OCI-LY3 (cell line): ENCODE measurements around the gene AGAP1.

Experiments
- H2AFZ ChIP-seq: fragments of 200-600, 300-600 bp; shearing (Covaris generic); 2 replicates; pipeline ENCODE4 v1.6.0; 2014; ENCODE audit warnings: antibody characterized with exemption, low read depth, low read length
- H3K27ac ChIP-seq: fragments of 200-600, 300-600 bp; sonication (generic); 2 replicates; pipeline ENCODE4 v1.5.1; 2014; ENCODE audit warnings: mild to moderate bottlenecking, low read length, moderate library complexity, mixed read lengths
- H3K27me3 ChIP-seq: fragments of 200-600, 300-600 bp; sonication (generic); 2 replicates; pipeline ENCODE4 v1.6.1; 2014; ENCODE audit warnings: low read depth, low read length, mixed read lengths
- H3K36me3 ChIP-seq: fragments of 200-600, 300-600 bp; sonication (generic); replicated peaks from 2 replicates; pipeline ENCODE3; 2014; ENCODE audit warnings: low read depth, low read length, mixed read lengths
- H3K4me1 ChIP-seq: fragments of 300-600, 200-600 bp; sonication (generic); 2 replicates; pipeline ENCODE4 v1.6.1; 2014; ENCODE audit warnings: low read length, mixed read lengths
- H3K4me2 ChIP-seq: fragments of 200-600, 300-600 bp; sonication (generic); 2 replicates; pipeline ENCODE4 v1.6.1; 2014; ENCODE audit warnings: low read length, mixed read lengths
- H3K4me3 ChIP-seq: fragments of 300-600, 200-600 bp; sonication (generic); 2 replicates; pipeline ENCODE4 v1.5.1; 2014; ENCODE audit warnings: antibody characterized with exemption, mild to moderate bottlenecking, low read length, moderate library complexity
- H3K79me2 ChIP-seq: fragments of 300-600, 200-600 bp; shearing (Covaris generic); 2 replicates; pipeline ENCODE4 v1.6.1; 2014; ENCODE audit warnings: mild to moderate bottlenecking, low read length, mixed read lengths
- H3K9ac ChIP-seq: fragments of 300-600, 200-600 bp; shearing (Covaris generic); 2 replicates; pipeline ENCODE4 v1.6.0; 2014; ENCODE audit warnings: mild to moderate bottlenecking, low read length, moderate library complexity
- H3K9me3 ChIP-seq: fragments of 200-600, 300-600 bp; shearing (Covaris generic); 2 replicates; pipeline ENCODE4 v1.6.1; 2014; ENCODE audit warnings: low read length, mixed read lengths; ENCODE audit not compliant: insufficient read depth
- H4K20me1 ChIP-seq: fragments of 200-600, 300-600 bp; sonication (generic); 2 replicates; pipeline ENCODE4 v1.6.1; 2016; ENCODE audit warnings: low read length, mixed read lengths; ENCODE audit not compliant: insufficient read depth
- EZH2phosphoT487 ChIP-seq: fragments of 200-600 bp; shearing (Covaris generic); IDR thresholded peaks from 2 replicates; pipeline ENCODE4 v1.6.1; 2018; ENCODE audit warnings: antibody characterized with exemption, mixed run types, low read depth
- TF ChIP-seq, protein P1 (sequence below): fragments of 200-600, 300-600 bp; sonication (generic); IDR thresholded peaks from 2 replicates; pipeline ENCODE4 v1.5.1; 2014; ENCODE audit warnings: antibody characterized with exemption, low read length, low read depth

The AGAP1 gene

DNA sequence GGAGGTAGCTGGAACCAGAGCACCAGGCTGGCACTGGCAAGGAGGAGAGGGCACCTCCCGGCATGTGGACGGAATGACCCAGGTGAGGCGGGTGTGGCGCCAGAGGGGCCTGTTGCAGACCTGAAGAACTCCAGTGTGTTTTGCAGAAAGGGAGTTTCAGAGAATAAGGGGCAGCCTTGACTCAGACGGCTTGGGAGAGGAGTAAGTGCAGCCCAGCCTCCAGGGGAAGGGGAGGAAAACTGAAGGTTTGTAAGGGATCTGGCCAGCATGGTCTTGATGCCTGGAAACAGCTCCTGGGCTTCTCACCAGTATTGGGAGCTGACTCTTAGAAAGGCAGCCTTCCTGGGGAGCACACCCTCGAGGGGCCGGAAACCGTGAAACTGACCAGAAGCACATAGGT, 101.1 kb downstream of the AGAP1 start:
- Histone ChIP-seq H3K4me1 (no peaks in the 10 kb centered on the region), H4K20me1 (no peaks in the 10 kb centered on the region), H3K4me2 (no peak overlapping the region), H3K4me3 (no peak overlapping the region), H3K79me2 (no peaks in the 10 kb centered on the region), H3K9me3 (no peaks in the 10 kb centered on the region), H3K9ac (no peak overlapping the region), H3K27me3 (no peaks in the 10 kb centered on the region), H3K36me3 (no peaks in the 10 kb centered on the region), H2AFZ (no peak overlapping the region), H3K27ac (no peak overlapping the region)
- TF ChIP-seq, protein P1, sequence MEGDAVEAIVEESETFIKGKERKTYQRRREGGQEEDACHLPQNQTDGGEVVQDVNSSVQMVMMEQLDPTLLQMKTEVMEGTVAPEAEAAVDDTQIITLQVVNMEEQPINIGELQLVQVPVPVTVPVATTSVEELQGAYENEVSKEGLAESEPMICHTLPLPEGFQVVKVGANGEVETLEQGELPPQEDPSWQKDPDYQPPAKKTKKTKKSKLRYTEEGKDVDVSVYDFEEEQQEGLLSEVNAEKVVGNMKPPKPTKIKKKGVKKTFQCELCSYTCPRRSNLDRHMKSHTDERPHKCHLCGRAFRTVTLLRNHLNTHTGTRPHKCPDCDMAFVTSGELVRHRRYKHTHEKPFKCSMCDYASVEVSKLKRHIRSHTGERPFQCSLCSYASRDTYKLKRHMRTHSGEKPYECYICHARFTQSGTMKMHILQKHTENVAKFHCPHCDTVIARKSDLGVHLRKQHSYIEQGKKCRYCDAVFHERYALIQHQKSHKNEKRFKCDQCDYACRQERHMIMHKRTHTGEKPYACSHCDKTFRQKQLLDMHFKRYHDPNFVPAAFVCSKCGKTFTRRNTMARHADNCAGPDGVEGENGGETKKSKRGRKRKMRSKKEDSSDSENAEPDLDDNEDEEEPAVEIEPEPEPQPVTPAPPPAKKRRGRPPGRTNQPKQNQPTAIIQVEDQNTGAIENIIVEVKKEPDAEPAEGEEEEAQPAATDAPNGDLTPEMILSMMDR = no peak
- no peak for TF ChIP-seq EZH2phosphoT487

DNA sequence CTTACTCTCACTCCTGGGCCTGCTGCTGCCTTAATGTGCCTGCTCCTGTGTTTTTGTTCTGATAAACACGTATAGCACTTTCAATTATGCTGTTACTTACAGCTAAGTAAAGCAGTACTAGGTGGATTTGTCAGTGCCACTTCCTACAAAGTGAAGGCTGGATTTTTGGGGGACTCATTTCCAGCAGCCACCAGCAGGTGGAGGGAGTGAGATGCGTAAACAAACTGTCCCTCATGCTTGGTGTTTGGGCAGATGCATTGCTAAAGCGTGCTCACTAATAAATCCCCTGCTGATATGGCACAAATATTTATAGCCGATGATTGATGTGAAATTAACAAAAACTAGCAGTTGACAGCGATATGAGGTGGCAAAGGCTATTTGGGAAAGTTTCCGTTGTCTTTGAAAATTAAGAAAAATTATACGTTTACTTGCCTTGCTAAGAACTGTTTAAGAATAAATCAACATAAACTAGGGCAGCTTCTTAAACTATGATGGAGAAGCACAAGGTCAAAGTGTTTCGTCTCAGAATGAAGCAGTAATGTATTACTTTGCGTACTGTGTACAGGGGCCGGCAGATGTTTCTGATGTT, 101.7 kb downstream of the AGAP1 start:
- H3K27me3 ChIP-seq = no peaks in the 10 kb centered on the region
- H3K9me3 ChIP-seq = no peaks in the 10 kb centered on the region
- H3K4me1 ChIP-seq = no peaks in the 10 kb centered on the region
- H3K4me2 ChIP-seq = no peak overlapping the region
- H3K27ac ChIP-seq = no peak overlapping the region
- no peak for TF ChIP-seq EZH2phosphoT487
- TF ChIP-seq, protein P1 = peak; percentile 49
- no peak overlapping the region for H2AFZ ChIP-seq
- no peaks in the 10 kb centered on the region for H4K20me1 ChIP-seq
- no peak overlapping the region for H3K9ac ChIP-seq
- H3K36me3 ChIP-seq = no peaks in the 10 kb centered on the region
- no peaks in the 10 kb centered on the region for H3K79me2 ChIP-seq
- H3K4me3 ChIP-seq = no peak overlapping the region

DNA sequence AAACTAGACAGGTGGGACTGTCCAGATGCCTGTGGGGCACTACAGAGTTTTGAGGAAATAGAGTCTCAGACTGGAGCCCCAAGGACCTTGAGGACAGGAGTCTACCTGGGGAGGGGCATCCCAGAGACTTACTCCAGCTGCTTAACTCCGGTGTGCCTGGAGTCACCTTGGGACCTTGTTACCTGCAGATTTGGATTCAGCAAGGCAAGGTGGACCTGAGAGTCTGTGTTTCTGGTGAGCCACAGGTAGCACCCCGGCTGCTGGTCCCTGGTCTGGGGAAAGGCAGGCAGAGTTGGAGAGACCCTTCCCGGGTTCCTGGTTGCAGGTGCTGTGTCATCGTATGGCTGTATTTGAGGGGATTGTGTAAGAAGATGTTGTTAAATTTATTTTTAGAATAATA, 102.4 kb downstream of the AGAP1 start:
- Histone ChIP-seq H3K79me2 (no peaks in the 10 kb centered on the region), H4K20me1 (no peaks in the 10 kb centered on the region), H3K9ac (no peak overlapping the region), H3K4me3 (no peak overlapping the region), H3K4me2 (no peak overlapping the region), H3K9me3 (no peaks in the 10 kb centered on the region), H3K36me3 (no peaks in the 10 kb centered on the region), H3K27ac (no peak overlapping the region), H2AFZ (no peak overlapping the region), H3K4me1 (no peaks in the 10 kb centered on the region), H3K27me3 (no peaks in the 10 kb centered on the region)
- TF ChIP-seq, protein P1 = no peak
- no peak for TF ChIP-seq EZH2phosphoT487

DNA sequence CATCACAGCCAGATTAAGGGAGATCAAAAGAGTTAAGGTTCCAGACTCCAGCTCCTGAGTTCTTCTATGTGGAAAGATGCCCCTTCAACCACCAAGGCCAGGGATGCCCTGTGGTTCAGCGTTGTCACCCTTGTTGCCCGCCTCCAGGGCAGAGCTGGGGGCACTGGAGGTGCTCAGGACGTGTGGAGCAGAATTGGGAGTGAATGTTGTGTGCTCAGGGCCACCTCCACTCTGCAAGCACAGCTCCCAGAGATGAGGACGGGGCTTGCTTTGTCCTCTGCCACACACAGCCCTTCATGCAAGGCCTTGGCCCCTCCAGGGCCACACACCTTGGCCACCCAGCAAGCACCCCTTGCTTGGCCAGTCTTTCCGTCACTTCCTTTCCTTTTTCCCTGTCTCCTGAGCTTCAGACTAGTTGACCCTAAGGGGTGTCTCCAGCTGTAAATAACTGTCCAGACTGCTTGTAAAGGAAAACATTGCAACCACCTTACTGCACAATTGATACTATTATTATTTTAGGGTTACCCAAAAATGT, 103.3 kb downstream of the AGAP1 start:
- H3K27me3 ChIP-seq = no peaks in the 10 kb centered on the region
- H3K4me2 ChIP-seq = no peak overlapping the region
- no peaks in the 10 kb centered on the region for H3K9me3 ChIP-seq
- no peak overlapping the region for H3K4me3 ChIP-seq
- no peaks in the 10 kb centered on the region for H3K79me2 ChIP-seq
- no peaks in the 10 kb centered on the region for H3K36me3 ChIP-seq
- no peak overlapping the region for H2AFZ ChIP-seq
- no peak overlapping the region for H3K9ac ChIP-seq
- H4K20me1 ChIP-seq = no peaks in the 10 kb centered on the region
- TF ChIP-seq EZH2phosphoT487 = no peak
- H3K4me1 ChIP-seq = no peaks in the 10 kb centered on the region
- H3K27ac ChIP-seq = no peak overlapping the region

DNA sequence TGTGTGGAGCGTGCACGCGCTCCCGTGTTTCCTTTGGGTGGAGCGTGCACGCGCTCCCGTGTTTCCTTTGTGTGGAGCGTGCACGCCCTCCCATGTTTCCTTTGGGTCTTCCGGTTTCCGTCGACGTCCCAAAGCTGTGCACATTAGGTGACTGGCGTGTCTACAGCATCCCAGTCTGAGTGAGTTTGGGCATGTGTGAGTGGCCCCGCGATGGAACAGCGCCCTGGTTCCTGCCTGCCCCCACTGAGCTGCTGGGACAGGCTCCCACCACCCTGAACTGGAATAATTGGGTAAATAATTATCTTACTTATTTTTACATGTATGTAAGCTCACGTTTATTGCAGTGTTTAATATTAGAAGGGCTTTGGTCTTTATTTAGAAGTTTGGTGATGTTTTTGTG, 104.2 kb downstream of the AGAP1 start:
- Histone ChIP-seq H3K4me3 (no peak overlapping the region), H3K36me3 (no peaks in the 10 kb centered on the region), H3K27me3 (no peaks in the 10 kb centered on the region), H3K79me2 (no peaks in the 10 kb centered on the region), H3K9ac (no peak overlapping the region), H3K27ac (no peak overlapping the region), H4K20me1 (no peaks in the 10 kb centered on the region), H3K4me2 (no peak overlapping the region), H2AFZ (no peak overlapping the region), H3K9me3 (no peaks in the 10 kb centered on the region), H3K4me1 (no peaks in the 10 kb centered on the region)
- TF ChIP-seq EZH2phosphoT487 = no peak
- TF ChIP-seq, protein P1 = no peak
